ENCODE data around the gene ISLR. TPM values are rescaled to one million over a fixed set of nuclear protein-coding genes. Genes with fewer than 3 reads are reported as not detected.

Gene ISLR
- total RNA-seq, 1 experiment from 2014 or later = 3.4 TPM

DNA sequence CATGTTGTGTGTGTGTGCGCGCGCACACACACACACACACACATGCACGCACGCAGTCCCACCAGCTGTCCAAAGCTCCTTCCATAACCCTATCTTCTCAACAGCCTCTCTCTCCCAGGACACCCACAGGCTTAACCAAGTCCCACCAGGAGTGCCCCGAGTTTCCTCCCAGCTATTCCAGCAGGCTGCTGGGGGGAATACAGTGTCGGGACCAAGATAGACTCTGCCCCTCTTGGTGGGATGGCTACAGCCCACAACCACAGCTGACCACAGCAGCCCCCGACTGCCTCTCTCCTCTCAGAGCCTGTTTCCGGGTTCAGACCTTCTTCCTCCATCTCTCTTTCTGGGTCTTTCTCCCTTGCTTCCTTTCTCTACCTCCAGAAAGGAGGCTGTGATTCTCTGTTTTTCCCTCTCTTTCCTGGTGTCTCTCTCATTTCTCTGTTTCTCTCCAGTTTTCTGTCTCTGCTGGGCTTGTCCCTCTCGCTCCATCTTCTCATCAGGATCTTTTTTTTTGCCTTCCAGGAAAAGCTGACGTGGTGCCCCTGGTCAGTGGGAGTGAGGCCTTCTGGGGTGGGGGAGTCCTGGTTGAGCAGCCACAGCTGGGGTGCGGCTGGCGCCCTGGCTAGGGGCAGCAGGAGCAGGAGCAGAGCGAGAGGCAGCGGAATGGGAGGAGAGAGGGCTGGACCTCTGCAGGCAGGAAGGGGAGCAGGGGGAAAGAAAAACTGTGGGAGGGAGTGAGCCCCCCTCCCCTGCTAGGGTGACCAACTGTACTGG is 3.3 kb upstream of the ISLR start:
- in situ Hi-C loops (cut with HindIII; ENCODE audit: low sequenced_read_pairs) = loop anchor here (5.0 kb wide), 1 partner anchor 42 kb away; no protein-coding TSS in a partner anchor
- no peak for DNase-seq (ENCODE audit: low spot score)

DNA sequence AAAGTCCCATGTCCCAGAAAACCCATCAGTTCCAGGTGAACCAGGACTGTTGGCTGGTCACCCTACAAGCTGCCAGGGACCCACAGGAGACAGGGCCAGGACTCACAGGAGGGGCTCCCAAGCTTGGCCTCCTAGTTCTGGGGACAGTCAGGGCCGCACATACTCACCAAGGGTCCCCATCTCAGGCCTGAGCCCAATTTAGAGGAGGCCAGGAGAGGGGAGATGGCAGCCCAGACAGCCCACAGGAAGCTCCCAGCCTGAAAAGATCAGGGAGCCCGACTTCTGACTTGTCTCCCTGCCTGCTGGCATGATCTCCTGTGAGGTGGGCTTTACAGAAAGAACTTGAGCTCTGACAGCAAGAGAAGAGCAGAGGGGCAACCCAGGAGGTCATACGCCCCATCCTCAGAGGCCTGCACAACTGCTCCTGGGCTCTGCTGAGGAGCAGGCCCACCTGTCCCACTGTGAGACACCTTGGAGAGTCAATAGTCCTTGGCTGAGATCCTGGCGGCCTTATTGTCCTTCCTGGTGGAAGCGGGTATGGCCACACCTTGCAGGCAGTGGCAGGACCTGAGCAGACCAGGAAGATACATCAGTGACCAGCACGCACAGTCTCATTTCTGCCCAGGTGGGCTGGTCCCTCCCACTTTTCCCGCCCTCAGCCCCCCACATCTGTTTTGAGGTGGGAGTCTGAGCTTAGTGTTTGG is 2.5 kb upstream of the ISLR start:
- no peak for DNase-seq (ENCODE audit: low spot score)
- in situ Hi-C loops (cut with HindIII; ENCODE audit: low sequenced_read_pairs) = loop anchor here (5.0 kb wide), 1 partner anchor 41 kb away; no protein-coding TSS in a partner anchor

DNA sequence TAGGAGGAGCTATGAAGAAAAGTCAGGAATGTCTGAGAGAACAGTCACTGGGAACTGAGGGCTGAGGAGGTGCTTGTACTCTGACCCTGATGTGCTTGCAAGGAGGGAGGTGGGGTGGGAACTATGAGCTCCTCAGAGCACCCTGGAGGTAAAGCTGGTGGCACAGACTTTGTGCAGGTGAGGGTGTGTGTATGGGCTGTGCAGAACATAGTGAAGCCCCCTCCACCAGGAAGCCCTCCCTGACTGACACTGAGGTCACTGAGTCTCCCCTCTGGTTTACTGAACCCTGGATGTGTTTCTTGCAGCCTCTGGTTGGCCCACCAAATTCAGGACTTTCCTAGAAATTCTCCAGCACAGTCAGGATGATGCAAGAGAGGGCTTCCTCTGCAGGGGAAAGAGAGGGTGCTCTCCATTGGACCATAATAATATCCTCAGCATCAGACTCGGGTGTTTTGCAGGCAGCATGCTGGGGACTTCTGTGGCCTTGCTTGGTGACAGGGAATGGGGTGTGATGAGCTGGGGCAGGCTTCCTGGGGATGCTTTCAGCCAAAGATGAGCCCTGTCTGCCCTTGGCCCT is 1.5 kb upstream of the ISLR start:
- in situ Hi-C loops (cut with HindIII; ENCODE audit: low sequenced_read_pairs) = loop anchor here (5.0 kb wide), 1 partner anchor 40 kb away; no protein-coding TSS in a partner anchor
- DNase-seq (ENCODE audit: low spot score) = no peak

DNA sequence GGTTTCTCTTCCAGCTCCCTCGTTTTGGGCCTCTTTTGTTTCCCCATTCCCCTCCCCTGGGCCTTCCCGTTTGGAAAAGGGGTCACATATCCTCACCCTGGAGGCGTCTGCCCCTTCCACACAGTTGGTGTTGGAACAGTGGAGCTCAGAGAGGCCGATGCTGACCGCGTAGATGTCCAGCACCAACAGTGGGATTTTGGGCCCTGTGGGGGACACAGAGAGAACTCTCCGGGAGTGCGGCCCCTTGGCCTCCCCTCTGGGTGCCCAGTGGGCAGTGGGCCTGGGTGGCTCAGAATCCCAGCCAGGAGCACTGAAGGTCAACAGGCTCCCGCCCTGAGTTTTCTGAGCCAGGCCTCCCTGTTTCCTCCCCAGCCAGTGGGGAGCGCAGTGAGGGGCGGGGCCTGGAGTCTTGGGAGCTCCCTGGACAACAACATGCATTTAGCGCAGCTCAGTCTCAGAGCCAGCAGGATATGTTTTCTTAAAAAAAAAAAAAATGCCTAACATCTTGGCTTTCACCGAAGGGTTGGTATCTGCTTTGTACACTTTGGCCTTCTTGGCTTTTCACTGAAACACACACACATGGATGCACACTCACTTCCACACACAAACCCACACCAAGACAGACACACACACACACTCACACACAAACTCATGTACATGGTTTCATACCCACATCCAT is 670 bp upstream of the ISLR start:
- in situ Hi-C loops (cut with HindIII; ENCODE audit: low sequenced_read_pairs) = loop anchor here (5.0 kb wide), 1 partner anchor 39 kb away; no protein-coding TSS in a partner anchor
- DNase-seq (ENCODE audit: low spot score) = no peak

DNA sequence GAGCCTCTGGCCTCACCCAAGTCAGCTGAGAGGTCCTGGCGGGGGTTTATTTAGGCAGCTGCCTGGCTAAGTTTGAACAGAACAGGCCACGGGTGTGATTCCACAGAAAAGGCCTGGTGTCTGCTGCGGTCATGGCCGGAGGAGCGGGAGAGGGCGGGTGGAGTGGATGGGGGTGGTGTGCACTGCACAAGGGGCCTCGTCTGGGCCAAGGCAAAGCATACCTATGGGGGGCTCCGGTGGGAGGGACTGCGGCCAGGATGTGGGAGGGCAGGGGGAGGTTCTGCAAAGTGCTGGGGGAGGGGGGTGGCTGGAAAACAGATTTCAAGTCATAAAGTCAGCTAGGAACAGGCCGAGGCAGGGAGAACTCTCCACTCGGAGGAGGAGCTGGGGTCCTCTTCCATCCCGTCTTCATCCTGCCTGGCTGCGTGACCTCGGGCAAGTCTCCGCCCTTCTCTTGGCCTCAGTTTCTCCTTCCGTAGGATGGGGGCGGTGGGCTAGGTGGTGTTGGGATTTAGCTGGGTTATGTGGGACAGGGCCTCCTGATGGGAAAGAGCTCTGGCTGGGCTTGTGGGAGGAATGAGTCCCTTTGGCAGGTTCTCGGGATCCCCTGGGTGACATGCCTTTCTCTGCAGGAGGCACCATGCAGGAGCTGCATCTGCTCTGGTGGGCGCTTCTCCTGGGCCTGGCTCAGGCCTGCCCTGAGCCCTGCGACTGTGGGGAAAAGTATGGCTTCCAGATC is 878 bp downstream of the ISLR start:
- in situ Hi-C loops (cut with HindIII; ENCODE audit: low sequenced_read_pairs) = loop anchor here (5.0 kb wide), 1 partner anchor 38 kb away; no protein-coding TSS in a partner anchor
- DNase-seq (ENCODE audit: low spot score) = no peak

DNA sequence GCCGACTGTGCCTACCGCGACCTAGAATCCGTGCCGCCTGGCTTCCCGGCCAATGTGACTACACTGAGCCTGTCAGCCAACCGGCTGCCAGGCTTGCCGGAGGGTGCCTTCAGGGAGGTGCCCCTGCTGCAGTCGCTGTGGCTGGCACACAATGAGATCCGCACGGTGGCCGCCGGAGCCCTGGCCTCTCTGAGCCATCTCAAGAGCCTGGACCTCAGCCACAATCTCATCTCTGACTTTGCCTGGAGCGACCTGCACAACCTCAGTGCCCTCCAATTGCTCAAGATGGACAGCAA is 1.4 kb downstream of the ISLR start:
- in situ Hi-C loops (cut with HindIII; ENCODE audit: low sequenced_read_pairs) = loop anchor here (5.0 kb wide), 1 partner anchor 37 kb away; no protein-coding TSS in a partner anchor
- DNase-seq (ENCODE audit: low spot score) = peak; percentile 23

DNA sequence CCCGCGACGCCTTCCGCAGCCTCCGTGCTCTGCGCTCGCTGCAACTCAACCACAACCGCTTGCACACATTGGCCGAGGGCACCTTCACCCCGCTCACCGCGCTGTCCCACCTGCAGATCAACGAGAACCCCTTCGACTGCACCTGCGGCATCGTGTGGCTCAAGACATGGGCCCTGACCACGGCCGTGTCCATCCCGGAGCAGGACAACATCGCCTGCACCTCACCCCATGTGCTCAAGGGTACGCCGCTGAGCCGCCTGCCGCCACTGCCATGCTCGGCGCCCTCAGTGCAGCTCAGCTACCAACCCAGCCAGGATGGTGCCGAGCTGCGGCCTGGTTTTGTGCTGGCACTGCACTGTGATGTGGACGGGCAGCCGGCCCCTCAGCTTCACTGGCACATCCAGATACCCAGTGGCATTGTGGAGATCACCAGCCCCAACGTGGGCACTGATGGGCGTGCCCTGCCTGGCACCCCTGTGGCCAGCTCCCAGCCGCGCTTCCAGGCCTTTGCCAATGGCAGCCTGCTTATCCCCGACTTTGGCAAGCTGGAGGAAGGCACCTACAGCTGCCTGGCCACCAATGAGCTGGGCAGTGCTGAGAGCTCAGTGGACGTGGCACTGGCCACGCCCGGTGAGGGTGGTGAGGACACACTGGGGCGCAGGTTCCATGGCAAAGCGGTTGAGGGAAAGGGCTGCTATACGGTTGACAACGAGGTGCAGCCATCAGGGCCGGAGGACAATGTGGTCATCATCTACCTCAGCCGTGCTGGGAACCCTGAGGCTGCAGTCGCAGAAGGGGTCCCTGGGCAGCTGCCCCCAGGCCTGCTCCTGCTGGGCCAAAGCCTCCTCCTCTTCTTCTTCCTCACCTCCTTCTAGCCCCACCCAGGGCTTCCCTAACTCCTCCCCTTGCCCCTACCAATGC is 2.0 kb downstream of the ISLR start:
- DNase-seq (ENCODE audit: low spot score) = no peak
- in situ Hi-C loops (cut with HindIII; ENCODE audit: low sequenced_read_pairs) = no loop called here

DNA sequence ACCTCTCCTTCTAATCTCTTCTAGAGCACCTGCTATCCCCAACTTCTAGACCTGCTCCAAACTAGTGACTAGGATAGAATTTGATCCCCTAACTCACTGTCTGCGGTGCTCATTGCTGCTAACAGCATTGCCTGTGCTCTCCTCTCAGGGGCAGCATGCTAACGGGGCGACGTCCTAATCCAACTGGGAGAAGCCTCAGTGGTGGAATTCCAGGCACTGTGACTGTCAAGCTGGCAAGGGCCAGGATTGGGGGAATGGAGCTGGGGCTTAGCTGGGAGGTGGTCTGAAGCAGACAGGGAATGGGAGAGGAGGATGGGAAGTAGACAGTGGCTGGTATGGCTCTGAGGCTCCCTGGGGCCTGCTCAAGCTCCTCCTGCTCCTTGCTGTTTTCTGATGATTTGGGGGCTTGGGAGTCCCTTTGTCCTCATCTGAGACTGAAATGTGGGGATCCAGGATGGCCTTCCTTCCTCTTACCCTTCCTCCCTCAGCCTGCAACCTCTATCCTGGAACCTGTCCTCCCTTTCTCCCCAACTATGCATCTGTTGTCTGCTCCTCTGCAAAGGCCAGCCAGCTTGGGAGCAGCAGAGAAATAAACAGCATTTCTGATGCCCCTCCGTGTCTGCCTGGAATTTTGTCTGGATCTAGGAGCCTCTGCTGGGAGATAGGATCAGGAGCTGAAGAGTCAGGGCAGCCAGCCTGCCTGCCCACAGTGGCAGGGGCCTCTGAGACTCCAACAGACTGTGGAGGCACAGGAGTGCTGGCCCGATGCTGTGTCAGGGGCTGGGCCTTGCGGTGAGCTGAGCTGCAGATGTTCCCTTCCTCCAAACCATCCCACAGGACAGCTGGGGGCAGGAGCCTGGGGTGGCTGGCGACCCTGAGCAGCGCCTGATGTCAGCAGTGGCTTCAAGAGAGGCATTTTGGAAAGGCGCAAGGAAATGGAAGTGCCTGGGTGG is 3.0 kb downstream of the ISLR start:
- DNase-seq (ENCODE audit: low spot score) = no peak
- in situ Hi-C loops (cut with HindIII; ENCODE audit: low sequenced_read_pairs) = no loop called here

DNA sequence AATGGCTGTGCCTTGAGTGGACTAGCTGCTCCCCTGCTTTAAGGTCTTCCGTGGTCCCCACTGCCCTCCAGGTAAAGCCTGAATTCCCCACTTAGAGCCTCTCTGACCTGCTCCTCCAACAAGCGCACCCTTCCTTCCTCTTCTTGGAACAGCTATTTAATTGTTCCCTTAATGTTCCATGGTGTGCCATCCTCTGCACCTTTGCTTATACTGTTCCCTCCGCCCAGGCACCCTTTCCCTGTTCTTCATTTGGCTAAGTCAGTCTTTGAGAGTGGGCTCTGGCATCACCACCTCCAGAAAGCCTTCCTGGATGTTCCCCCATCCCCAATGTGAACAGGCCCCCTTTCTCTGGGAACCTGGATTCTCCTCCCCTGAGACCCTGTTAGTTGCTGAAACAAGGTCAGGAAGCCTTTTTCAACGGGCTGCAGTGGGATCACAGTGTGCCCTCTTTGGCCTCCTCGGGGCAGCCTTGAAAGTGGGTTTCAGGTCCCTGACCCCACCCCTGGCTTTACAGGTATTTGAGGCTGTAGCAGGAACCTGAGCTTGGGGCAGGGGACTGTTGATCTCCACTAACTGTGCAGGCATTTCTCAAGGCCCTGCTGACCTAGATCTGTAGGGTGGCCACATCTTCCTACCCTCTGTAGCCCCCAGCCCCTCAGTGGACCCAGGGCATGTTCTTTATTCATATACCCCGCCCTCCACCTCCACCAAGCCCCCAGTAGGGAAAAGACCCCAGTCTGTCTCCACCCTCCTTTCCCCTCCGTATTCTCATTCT is 5.0 kb downstream of the ISLR start:
- in situ Hi-C loops (cut with HindIII; ENCODE audit: low sequenced_read_pairs) = no loop called here
- DNase-seq (ENCODE audit: low spot score) = no peak

DNA sequence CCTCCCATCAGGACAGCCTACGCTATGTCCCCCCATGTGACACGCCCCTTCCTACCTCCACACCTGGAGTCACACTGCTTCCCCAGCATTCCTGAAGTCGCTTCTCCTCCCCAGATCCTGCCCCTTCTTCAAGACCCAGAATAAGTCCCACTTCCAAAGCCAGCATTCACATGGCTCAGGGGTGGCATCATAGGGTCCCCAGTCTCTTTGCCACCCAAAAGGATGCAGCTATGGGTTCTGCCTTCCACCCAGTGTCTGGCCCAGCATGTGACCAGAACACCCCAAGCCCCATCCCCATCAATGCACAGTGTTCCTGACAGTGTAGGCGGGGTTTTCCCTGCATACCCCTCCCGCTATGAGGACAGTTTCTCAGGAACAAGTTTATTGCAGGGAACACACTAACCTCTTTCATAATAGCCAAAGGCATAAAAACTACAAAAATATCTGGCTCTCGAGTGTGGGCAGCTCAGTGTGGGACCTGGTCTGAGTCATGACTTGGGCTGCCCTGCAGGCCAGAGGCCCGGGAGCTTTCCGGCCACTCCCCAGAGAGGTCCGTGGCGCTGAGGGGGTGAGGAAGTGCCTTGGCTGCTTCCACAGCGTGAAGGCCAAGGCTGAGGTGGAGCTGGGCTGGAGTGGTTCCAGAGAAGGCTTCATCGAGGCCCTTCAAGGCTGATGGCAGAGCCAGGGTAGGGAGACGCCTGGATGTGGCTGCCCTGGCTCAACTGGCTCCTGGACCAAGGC is 5.8 kb downstream of the ISLR start:
- DNase-seq (ENCODE audit: low spot score) = no peak
- in situ Hi-C loops (cut with HindIII; ENCODE audit: low sequenced_read_pairs) = no loop called here

DNA sequence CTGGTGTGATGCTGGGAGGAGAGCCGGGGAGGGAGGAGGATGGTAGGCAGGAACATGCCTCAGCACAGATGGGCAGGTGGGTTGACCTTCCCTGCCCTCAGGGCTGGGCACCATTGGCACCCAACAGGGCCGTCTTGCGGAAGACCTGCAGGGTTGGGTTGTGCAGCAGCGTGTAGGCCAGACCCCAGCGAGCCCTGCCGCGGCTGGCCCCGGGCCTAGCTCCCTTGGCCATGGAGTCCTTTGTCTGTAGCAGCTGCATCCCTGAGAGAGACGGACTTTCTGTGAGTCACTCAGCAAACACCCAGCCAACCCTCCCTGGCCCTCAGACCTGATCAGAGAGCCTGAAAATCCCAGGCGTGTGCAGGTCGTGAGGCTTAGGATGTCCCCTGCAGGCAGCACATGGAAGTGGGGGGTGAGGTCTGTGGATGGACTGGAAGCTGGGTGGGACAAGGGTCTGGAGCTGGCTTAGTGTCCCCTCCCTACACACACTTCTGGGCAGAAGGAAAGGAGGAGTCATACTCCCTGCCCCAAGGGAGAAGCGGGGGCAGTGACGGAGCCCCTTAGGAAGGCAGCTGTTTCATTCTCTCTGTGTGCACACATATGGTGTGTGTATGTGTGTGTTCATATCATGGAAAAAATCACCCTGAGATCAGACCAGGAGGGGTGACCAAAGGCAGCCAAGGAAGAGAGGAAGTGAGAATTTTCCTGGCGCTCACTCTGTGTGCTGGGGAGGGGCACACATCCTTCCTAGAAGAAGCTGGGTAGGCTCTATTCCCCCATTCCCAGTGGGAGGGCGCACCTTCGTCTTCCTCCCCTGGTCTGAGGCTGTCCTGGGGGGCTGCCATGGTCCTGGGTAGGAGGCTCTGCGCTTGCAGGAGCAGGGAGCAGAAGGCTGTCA is 6.7 kb downstream of the ISLR start:
- in situ Hi-C loops (cut with HindIII; ENCODE audit: low sequenced_read_pairs) = no loop called here
- no peak for DNase-seq (ENCODE audit: low spot score)

DNA sequence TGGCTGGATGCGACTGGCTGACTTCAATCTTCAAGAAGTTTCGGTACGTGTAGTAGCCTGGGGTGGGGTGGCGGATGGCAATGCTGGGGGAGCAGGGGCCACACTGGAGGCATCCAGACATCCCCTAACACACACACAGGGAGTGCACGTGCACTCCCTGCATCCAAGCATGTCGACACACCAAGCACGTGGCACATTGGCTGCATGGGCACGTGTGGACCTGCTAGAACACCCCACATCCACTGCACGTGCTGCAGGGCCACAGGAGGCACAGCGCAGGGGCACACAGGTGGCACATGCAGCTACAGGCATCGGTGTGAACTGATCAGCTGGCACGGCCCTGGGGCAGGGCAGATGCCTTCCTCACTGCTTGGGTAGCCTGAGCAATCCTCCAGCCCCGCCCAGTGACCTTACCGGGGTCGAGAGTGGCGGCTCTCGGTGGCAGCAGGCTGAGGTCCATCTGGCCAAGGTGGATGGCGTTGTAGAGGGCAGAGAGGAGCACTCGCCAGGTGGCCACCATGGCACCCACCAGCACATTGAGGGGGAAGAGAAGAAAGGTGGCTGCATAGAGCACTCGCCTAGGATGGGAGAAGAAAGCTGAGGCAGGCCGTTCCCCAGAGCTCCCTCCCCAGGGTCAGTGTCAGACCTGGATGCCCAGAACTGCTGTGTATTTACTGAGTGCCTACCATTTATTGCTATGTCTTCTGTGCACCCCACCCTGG is 7.5 kb downstream of the ISLR start:
- no peak for DNase-seq (ENCODE audit: low spot score)
- in situ Hi-C loops (cut with HindIII; ENCODE audit: low sequenced_read_pairs) = no loop called here

DNA sequence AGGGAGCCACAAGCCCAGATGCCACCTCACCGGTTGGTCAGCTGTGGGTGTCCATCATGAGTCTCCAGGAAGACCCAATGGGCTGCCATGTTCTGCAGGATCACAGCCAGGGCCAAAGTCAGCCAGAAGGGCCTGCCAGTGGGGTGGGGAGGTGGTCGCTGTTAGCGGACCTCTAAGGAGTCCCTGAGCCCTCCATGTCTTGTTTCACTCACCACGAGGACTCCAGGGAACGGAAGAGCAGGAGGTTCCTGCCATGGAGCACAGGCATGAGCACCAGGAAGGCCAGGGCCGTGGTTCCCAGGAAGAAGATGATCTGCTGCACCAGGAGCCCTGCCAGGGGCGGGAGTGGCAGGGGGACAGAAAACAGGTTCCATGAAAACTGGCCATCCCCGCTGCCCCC is 8.6 kb downstream of the ISLR start:
- DNase-seq (ENCODE audit: low spot score) = no peak
- in situ Hi-C loops (cut with HindIII; ENCODE audit: low sequenced_read_pairs) = no loop called here

DNA sequence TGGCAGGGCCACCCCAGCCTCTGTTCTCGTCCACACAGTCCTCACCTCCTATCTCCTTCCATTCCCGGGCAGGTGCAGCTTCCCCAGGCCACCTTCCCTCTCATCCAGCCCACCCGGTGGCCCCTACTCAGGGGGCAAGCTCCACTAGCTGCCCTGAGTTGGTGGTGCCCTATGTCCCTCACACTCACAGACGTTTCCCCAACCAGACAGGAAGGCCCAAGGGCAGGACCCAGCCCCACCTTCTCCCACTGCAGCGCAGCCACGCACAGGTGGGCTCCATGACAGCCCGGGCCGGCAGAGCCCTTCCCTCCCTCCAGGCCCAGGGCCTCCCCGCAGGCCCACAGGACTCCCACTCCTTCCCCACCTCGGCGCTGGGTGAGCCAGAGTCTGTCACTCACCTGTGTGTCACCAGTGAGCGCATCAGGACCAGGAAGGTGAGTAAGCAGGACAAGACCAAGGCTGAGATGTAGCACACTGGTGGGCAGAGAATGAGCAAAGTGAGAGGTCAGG is 11.1 kb downstream of the ISLR start:
- in situ Hi-C loops (cut with HindIII; ENCODE audit: low sequenced_read_pairs) = no loop called here

More for the DNA sequence above, 11.1 kb downstream of the ISLR start:
- no peak for DNase-seq (ENCODE audit: low spot score)

Measured in G401 (cell line).